T-helper 2 cell treated with Interferon-gamma antibody and Interleukin-4, amounts not matched to agents 5 μg/mL and 100 μg/mL, for 36 hours (primary cell): Measurements from ENCODE around the gene CUX1.

Source experiments
- DNase-seq: peaks from one replicate; pipeline ENCODE4 v3.0.0; 2021; ENCODE audit warnings: low spot score
- H3K27ac Mint-ChIP-seq: one replicate; pipeline ENCODE4 v1.8.0; 2021; ENCODE audit warnings: mild to moderate bottlenecking, mixed read lengths
- H3K27me3 Mint-ChIP-seq: one replicate; pipeline ENCODE4 v1.8.0; 2021; ENCODE audit warnings: low read depth, mixed read lengths
- H3K36me3 Mint-ChIP-seq: one replicate; pipeline ENCODE4 v1.8.0; 2021; ENCODE audit warnings: low read depth, mixed read lengths
- H3K4me1 Mint-ChIP-seq: one replicate; pipeline ENCODE4 v1.8.0; 2021; ENCODE audit warnings: low read depth, mixed read lengths
- H3K4me3 Mint-ChIP-seq: one replicate; pipeline ENCODE4 v1.8.0; 2022; ENCODE audit warnings: mild to moderate bottlenecking, moderate library complexity, mixed read lengths
- H3K9me3 Mint-ChIP-seq: one replicate; pipeline ENCODE4 v1.8.0; 2021; ENCODE audit warnings: mixed read lengths

CUX1 gene

DNA sequence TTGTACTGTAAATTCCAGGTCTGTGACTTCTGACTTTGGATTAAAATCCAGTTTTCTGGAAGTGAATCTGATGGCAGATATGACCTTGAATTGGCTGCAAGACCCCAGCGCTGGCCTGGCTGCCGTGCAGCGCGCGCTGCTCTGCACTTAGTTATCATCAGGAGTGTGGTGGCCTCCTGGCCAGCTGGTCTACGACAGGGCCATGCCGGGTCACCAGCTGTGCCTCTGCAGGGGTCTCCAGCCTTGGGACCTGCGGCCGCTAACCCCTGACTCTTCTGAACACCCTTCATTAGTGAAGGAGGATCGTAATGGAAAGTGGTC, 278.5 kb downstream of the CUX1 start:
- no peaks in the 10 kb centered on the region for H3K9me3 Mint-ChIP-seq
- no peaks in the 10 kb centered on the region for H3K36me3 Mint-ChIP-seq
- no peak overlapping the region for H3K27ac Mint-ChIP-seq
- no peaks in the 10 kb centered on the region for H3K27me3 Mint-ChIP-seq
- H3K4me3 Mint-ChIP-seq = no peak overlapping the region
- DNase-seq = no peak
- no peaks in the 10 kb centered on the region for H3K4me1 Mint-ChIP-seq

DNA sequence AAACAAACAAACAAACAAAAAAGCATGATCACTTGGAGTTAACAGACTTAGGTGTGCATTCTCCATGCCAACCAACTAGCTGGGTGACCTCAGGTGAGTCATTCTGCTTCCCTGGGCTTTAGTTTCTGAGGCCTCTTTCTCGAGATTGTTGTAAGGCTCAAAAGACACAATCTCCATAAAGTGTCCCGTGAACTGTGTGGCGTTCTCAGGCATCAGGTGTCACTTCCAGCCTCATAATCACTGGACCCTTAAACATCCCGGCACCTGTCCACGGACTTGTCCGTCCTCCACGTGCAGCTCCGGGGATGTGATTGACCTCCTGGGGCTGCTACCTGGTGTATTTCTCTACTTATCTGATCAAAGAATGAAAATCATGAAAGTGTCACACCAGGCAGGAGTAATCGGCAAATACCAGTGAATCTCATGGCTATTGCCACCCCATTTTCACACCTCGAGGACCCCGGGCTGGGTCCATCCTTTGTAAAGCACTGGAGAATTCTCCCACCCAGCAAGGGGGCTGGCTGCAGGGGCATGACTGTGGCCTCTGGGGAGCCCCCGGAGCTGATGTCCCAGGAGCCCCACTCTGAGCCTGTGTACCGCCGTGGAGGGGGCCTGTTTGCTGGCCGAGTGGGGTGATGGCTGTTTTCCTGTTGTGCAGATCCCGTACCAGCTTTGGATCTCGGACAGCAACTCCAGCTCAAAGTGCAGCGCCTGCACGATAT, 279.4 kb downstream of the CUX1 start:
- Mint-ChIP-seq H3K27ac (no peak overlapping the region), H3K4me3 (no peak overlapping the region)

DNA sequence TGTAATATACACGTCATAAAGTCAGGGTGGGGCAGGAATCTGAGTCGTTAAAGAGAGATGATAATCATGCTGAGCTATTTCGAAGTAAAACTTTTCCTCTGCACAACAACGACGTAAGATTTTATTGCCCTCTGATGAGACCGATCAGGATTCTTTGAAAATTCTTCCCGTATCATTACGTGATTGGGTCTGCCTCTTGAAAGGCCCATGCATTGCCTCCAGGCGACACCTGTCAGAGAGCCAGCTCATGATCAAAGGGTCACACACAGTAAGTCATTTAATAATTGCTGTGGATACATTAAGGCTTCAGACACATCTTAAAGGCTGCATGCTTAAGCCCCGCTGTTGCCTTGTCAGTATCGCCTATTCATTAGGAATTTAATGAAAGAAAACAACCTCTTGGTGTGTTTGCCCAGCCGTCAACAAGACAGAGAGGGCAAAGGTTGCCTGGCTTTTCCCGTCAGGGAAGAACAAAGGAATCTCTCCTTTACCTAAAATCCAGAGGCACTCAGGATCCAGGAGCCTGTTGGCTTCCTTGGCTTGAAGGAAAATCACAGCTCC, 280.3 kb downstream of the CUX1 start:
- Mint-ChIP-seq H3K9me3 (no peaks in the 10 kb centered on the region), H3K27ac (no peak overlapping the region), H3K27me3 (no peaks in the 10 kb centered on the region), H3K4me1 (no peaks in the 10 kb centered on the region), H3K36me3 (no peaks in the 10 kb centered on the region), H3K4me3 (no peak overlapping the region)
- DNase-seq = no peak

More for the DNA sequence above, 279.4 kb downstream of the CUX1 start:
- no peaks in the 10 kb centered on the region for H3K27me3 Mint-ChIP-seq
- no peaks in the 10 kb centered on the region for H3K9me3 Mint-ChIP-seq
- no peaks in the 10 kb centered on the region for H3K36me3 Mint-ChIP-seq
- H3K4me1 Mint-ChIP-seq = no peaks in the 10 kb centered on the region
- DNase-seq = no peak

DNA sequence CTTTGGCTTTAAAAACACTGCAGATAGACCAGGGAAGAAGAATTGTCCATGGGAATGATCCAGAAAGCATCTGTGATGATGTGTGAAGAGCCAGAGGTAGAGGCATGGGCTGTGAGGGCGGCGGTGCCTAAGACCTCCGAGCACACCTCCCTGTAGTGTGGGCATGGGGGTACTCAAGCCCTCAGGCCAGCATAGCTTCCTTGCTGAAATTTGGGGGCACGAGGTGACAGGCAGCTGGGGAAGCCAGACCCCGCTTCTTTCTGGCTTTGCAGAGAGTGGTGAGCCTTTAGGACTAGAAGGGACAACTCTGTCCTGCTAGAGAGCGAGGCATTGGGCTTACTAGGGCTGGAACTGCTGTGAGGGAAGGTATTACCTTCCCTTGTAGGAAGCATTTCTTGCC, 281.6 kb downstream of the CUX1 start:
- H3K27me3 Mint-ChIP-seq = no peaks in the 10 kb centered on the region
- H3K9me3 Mint-ChIP-seq = no peaks in the 10 kb centered on the region
- H3K4me1 Mint-ChIP-seq = no peaks in the 10 kb centered on the region
- no peak overlapping the region for H3K4me3 Mint-ChIP-seq
- H3K36me3 Mint-ChIP-seq = no peaks in the 10 kb centered on the region
- no peak overlapping the region for H3K27ac Mint-ChIP-seq
- DNase-seq = no peak

DNA sequence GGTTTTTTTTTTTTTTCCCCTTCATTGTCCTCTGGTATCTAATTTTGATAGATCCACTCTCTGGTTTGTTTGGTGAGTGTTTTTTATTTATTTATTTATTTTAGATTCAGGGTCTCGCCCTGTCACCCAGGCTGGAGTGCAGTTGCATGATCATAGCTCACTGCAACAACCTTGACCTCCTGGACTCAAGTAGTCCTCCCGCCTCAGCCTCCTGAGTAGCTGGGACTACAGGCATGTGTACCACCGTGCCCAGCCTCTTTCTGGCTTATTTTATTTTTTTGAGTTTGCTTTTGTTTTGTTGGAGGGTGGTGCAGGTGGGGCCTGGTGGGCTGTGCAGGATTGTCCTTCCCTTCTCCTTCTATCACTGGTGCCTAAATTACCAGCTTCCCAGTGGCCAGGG, 282.0 kb downstream of the CUX1 start:
- H3K27ac Mint-ChIP-seq = no peak overlapping the region
- H3K9me3 Mint-ChIP-seq = no peaks in the 10 kb centered on the region
- peaks cover 3% of the 10 kb centered on the region for H3K36me3 Mint-ChIP-seq
- no peaks in the 10 kb centered on the region for H3K4me1 Mint-ChIP-seq
- DNase-seq = no peak
- H3K27me3 Mint-ChIP-seq = no peaks in the 10 kb centered on the region
- H3K4me3 Mint-ChIP-seq = no peak overlapping the region

DNA sequence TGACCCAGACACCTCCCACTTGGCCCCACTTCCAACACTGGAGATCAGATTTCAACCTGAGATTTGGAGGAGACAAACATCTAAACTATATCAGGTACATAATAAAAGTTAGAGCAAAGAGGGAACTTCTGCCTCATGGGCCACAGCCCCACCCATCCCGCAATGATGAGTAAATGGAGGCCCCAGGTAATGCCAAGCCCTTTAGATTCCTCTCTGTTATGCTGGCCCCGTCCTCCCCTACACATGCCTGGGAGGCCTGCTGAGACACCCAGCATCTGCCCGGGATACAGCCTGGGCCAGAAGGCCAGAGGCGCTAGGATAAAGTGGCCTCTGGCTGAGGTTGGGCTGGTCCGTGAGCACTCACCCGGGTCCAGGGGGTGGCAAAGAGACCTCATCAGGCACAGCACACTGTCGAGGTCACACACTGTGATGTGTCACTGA, 283.7 kb downstream of the CUX1 start:
- Mint-ChIP-seq H3K4me3 (no peak overlapping the region), H3K27me3 (no peaks in the 10 kb centered on the region), H3K9me3 (no peaks in the 10 kb centered on the region), H3K27ac (no peak overlapping the region), H3K4me1 (no peaks in the 10 kb centered on the region), H3K36me3 (peaks cover 3% of the 10 kb centered on the region)
- DNase-seq = no peak

DNA sequence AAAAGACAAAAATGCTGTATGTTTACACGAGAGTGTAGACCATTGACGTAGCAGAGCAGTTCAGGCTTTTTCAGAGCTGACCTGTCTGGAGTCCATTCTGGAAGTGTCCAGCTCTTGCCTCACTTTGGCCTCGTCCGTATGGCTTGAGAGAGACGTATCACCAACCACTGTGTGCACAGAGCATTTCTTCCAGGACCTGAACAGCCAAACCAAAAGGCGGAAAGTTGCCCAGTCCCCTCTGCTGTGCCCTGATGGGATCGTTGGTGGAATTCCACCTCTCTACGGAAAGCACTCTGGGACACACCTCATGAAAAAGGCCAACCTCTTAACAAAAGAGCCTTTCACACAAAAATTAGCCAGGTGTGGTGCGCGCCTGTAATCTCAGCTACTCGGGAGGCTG, 284.5 kb downstream of the CUX1 start:
- peaks cover 3% of the 10 kb centered on the region for H3K36me3 Mint-ChIP-seq
- DNase-seq = no peak
- no peaks in the 10 kb centered on the region for H3K4me1 Mint-ChIP-seq
- H3K27ac Mint-ChIP-seq = no peak overlapping the region
- H3K27me3 Mint-ChIP-seq = no peaks in the 10 kb centered on the region
- no peaks in the 10 kb centered on the region for H3K9me3 Mint-ChIP-seq
- no peak overlapping the region for H3K4me3 Mint-ChIP-seq

DNA sequence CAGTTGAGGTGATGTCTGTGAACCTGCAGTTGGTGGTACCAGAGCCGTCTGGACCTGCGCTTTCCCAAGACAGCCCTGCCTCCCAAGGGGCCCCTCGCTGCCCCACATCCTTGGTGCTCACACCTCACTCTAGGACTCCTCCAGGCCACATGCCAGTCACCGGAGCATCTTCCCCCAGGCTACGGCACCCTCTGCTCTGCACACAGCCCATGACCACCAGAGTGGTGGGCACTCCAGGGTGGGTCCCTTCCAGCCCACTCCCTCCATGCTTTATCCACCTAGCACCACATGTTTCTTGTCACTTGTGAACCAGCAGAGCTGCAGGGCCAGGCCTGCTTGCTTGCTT, 285.6 kb downstream of the CUX1 start:
- Mint-ChIP-seq H3K4me3 (no peak overlapping the region), H3K27ac (no peak overlapping the region), H3K4me1 (no peaks in the 10 kb centered on the region), H3K27me3 (no peaks in the 10 kb centered on the region), H3K36me3 (peaks cover 3% of the 10 kb centered on the region), H3K9me3 (no peaks in the 10 kb centered on the region)
- no peak for DNase-seq

DNA sequence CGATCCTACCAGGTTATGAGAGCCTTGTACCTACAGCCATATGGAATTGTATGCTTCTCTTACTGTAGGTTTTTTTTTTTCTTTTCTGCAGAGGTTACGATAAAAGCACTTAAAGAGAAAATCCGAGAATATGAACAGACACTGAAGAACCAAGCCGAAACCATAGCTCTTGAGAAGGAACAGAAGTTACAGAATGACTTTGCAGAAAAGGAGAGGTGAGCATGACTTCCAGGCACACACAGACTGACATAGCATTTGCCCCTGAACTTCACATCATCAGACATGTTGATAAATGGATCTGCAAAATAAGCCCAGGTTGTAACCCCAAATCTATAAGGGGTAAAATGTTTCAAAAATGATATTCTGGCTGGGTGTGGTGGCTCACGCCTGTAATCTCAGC, 286.8 kb downstream of the CUX1 start:
- Mint-ChIP-seq H3K27me3 (no peaks in the 10 kb centered on the region), H3K36me3 (peaks cover 3% of the 10 kb centered on the region), H3K9me3 (no peaks in the 10 kb centered on the region), H3K4me1 (no peaks in the 10 kb centered on the region), H3K27ac (no peak overlapping the region), H3K4me3 (no peak overlapping the region)
- DNase-seq = no peak

DNA sequence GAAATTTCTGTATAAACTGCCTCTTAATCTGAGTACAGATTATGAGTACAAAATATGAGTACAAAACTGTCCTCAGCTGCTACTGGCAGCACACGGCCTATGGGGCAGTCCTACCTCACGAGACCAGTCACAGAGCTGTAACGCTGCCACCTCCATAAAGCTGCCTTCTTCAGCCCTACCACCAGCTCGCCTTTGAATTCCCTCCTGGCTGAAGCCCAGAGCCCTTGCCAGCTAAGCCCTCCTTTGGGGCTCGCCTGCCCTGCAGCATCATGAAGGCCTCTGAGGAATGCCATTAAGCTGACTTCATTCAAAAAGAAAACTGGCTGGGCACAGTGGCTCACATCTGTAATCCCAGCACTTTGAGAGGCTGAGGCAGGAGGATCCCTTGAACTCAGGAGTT, 289.2 kb downstream of the CUX1 start:
- H3K27me3 Mint-ChIP-seq = no peaks in the 10 kb centered on the region
- DNase-seq = no peak
- H3K4me3 Mint-ChIP-seq = no peak overlapping the region
- H3K27ac Mint-ChIP-seq = no peak overlapping the region
- H3K9me3 Mint-ChIP-seq = no peaks in the 10 kb centered on the region
- H3K36me3 Mint-ChIP-seq = peaks cover 3% of the 10 kb centered on the region
- H3K4me1 Mint-ChIP-seq = no peaks in the 10 kb centered on the region

DNA sequence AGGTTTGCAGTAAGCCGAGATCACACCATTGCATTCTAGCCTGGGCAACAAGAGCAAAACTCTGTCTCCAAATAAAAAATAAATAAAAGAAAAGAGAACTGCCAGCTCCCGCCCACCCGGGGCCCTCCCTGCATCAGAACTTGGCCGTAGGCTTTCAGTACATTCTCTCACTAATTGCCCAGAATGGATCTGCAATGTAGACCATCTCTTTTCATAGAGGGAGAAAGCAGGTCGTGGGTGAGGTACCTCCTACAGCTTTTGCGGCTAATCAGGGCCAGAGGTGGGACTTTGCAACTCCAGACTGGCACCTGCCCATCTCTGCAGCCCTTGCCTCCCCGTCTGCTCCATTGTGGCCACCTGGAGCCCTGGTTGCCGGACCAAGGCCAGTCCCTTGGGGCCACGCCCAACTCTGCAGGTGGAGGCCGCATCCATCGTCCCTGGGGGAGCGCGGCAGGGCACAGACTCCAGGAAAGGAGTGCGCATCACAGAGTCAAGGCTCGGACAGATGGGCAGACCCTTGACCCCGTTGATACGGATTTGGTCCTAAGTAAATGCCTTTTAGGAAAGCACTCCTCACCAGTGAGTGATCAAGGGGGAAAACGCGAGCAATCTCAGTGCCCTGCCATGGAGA, 290.2 kb downstream of the CUX1 start:
- H3K4me3 Mint-ChIP-seq = no peak overlapping the region
- DNase-seq = no peak
- no peaks in the 10 kb centered on the region for H3K27me3 Mint-ChIP-seq
- H3K27ac Mint-ChIP-seq = no peak overlapping the region
- H3K4me1 Mint-ChIP-seq = no peaks in the 10 kb centered on the region
- H3K9me3 Mint-ChIP-seq = no peaks in the 10 kb centered on the region
- peaks cover 3% of the 10 kb centered on the region for H3K36me3 Mint-ChIP-seq

DNA sequence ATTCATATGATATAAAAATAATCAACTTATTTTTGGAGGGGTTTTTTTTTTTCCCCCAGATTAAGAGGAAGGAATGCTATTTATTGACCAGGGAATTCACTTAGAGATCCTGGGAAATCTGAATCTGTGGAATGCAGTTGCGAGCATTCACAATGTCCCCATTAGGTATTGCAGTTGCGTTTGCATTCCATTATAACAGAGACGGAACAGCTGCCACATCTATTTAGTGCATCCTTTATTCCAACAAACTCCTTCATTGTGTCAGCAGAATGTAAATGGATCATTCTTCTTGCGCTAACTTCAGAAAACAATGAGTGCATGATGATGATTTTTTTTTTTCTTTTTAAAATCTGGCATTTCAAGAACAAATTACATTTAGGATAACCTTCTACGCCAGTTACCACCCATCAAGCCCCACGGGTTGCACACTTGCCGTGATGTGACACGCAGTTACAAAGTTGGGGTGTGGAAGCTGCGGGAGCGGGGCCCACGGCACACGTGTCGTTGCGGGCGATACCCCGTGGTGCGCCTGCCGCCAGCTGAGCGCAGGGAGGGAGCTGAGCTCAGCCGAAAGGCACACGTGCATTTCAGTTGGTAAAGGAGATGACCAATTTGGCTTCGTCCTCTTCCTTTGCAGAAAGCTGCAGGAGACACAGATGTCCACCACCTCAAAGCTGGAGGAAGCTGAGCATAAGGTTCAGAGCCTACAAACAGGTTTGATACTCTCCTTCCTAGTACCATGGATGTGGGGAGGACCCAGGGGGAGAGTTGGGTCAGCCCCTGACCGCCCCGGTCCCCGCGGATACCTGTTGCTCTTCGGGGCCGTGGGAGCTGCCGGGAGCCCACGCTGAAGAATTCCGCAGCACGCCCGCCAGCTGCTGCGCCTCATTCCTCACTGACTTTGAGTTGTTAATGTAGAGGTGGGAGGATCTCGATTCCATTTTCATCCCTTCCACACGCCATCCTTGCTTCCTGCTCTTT, 293.9 kb downstream of the CUX1 start:
- no peaks in the 10 kb centered on the region for H3K27me3 Mint-ChIP-seq
- H3K27ac Mint-ChIP-seq = no peak overlapping the region
- H3K9me3 Mint-ChIP-seq = no peaks in the 10 kb centered on the region
- H3K4me3 Mint-ChIP-seq = no peak overlapping the region
- H3K4me1 Mint-ChIP-seq = no peaks in the 10 kb centered on the region
- H3K36me3 Mint-ChIP-seq = peaks cover 3% of the 10 kb centered on the region
- no peak for DNase-seq

DNA sequence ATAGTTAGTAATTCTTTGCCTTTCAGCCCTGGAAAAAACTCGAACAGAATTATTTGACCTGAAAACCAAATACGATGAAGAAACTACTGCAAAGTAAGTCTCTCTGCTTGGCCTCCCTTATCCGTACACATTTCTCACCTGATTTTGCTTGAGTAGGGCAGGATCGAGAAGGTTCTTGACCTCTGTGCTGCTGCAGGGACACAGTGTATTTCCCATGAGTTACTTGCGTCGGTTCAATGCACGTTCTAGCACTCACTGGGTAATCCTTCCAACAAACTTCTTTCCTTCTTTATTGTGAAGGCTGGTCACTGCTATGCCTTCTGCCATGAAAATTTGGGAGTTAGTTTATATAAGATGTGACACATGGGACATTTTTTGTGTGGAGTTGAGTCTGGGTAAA, 297.8 kb downstream of the CUX1 start:
- no peaks in the 10 kb centered on the region for H3K4me1 Mint-ChIP-seq
- H3K27me3 Mint-ChIP-seq = no peaks in the 10 kb centered on the region
- peaks cover 5% of the 10 kb centered on the region for H3K36me3 Mint-ChIP-seq
- DNase-seq = no peak
- H3K9me3 Mint-ChIP-seq = no peaks in the 10 kb centered on the region
- no peak overlapping the region for H3K4me3 Mint-ChIP-seq
- H3K27ac Mint-ChIP-seq = no peak overlapping the region

DNA sequence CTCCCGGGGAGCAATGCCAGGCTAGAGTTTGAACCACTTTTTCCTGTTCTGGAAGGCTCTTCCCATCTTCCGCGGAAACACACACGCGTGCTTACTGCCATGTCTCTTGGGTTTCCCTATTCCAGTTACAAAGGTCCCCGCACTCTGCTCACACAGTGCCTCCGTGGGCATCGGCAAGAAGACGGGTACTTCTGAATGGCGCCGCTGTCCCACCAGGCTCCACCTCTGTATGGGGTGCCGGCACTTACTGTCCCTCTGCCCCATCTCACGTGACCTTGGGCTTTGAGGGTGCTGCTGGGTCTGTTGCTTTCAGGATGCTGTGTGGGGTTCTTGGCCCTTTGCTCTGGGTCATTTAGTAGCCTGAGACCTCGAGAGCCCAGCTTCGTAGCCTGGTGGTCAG, 298.5 kb downstream of the CUX1 start:
- Mint-ChIP-seq H3K4me3 (no peak overlapping the region), H3K9me3 (no peaks in the 10 kb centered on the region), H3K36me3 (peaks cover 5% of the 10 kb centered on the region), H3K27me3 (no peaks in the 10 kb centered on the region), H3K27ac (no peak overlapping the region), H3K4me1 (no peaks in the 10 kb centered on the region)
- no peak for DNase-seq
